Thyroid gland (tissue), 4 donors: ENCODE data around the gene DPP8. TPM values are rescaled to one million over a fixed set of nuclear protein-coding genes. Genes with fewer than 3 reads are reported as not detected.
"Not testable (repeated sequence)": the region's sequence is repeated elsewhere in the genome, so short reads cannot be mapped to it uniquely, and the experiment has no call there.

Experiments
- DNase-seq, 2 donors: peaks; one replicate each; pipeline ENCODE4 v3.0.0-alpha.2; 2019
- H3K27ac ChIP-seq, 3 donors: fragments of 200-600 bp; sonication (generic); 1 replicate in 2 of 3; 2 replicates in 1 of 3; pipeline ENCODE4 v1.5.1; 2016 to 2019; ENCODE audit warnings: mild to moderate bottlenecking in 1 of 3, moderate library complexity in 1 of 3
- H3K27me3 ChIP-seq: fragments of 200-600 bp; sonication (generic); one replicate; pipeline ENCODE4 v1.5.1; 2019
- H3K36me3 ChIP-seq, 2 donors: fragments of 200-600 bp; sonication (generic); one replicate each; pipeline ENCODE4 v1.5.1; 2016 to 2019
- H3K4me1 ChIP-seq, 2 donors: fragments of 200-600 bp; sonication (generic); one replicate each; pipeline ENCODE4 v1.5.1; 2017 to 2019
- H3K4me3 ChIP-seq, 3 donors: fragments of 200-600 bp; sonication (generic); replicated peaks in 1 of 3; 1 replicate in 2 of 3; 2 replicates in 1 of 3; pipeline ENCODE4 v1.5.1; 2016; ENCODE audit warnings: mild to moderate bottlenecking in 1 of 3
- H3K9me3 ChIP-seq: fragments of 200-600 bp; sonication (generic); one replicate; pipeline ENCODE4 v1.5.1; 2017
- CTCF ChIP-seq, 6 experiments: fragments of 200-600 bp in 3 of 6; fragments of 450-650 bp in 3 of 6; sonication (generic) in 3 of 6; IDR thresholded peaks; one replicate each; pipeline ENCODE4 v1.5.1; 2016 to 2019; ENCODE audit warnings: antibody characterized with exemption in 6 of 6, mild to moderate bottlenecking in 2 of 6, inconsistent platforms in 1 of 6, moderate library complexity in 1 of 6
- POLR2A ChIP-seq, 2 donors: fragments of 450-650 bp; IDR thresholded peaks; one replicate each; pipeline ENCODE4 v1.6.1; 2017; ENCODE audit warnings: antibody characterized with exemption in 2 of 2, mild to moderate bottlenecking in 2 of 2, moderate library complexity in 1 of 2
- WGBS, 2 donors: methylation state at CpG; one replicate each; pipeline ENCODE4 v1.1.5; 2017; 5-methylcytosine and 5-hydroxymethylcytosine counted together
- intact Hi-C: fragments of 100-400 bp; cut with DNase I; formaldehyde crosslinking; loops from one replicate; pipeline ENCODE4 v1.15.1; 2023
- total RNA-seq, 4 donors: library from RNA; depleted of rRNA; stranded (reverse); fragments of >200 nt; gene quantifications; one replicate each; pipeline ENCODE4 v1.2.3, GENCODE V29; 2016

Gene DPP8
- total RNA-seq, 4 donors from 2014 or later = 44.8 to 53.5 (median 52.3) TPM

GRCh38 chr15:65558336-65558735 lies 40.8 kb upstream of the DPP8 start:
- no peaks in the 10 kb centered on the region for H3K4me1 ChIP-seq
- no peaks in the 10 kb centered on the region for H3K9me3 ChIP-seq
- no peak overlapping the region for H3K27ac ChIP-seq
- TF ChIP-seq POLR2A (IDR thresholded peaks at IDR 0.05) (no peak), CTCF (IDR thresholded peaks at IDR 0.05) (no peak)
- 91 to 98% methylated on average over 5 of the region's 5 CpGs for whole genome bisulfite sequencing, 2 donors
- peaks cover 8 to 9% of the 10 kb centered on the region in 2 donors for H3K36me3 ChIP-seq
- DNase-seq = no peak
- no peak overlapping the region for H3K4me3 ChIP-seq
- intact Hi-C loops = no loop called here
- H3K27me3 ChIP-seq = no peaks in the 10 kb centered on the region

GRCh38 chr15:65556622-65557021 lies 39.1 kb upstream of the DPP8 start:
- Histone ChIP-seq H3K27me3 (no peaks in the 10 kb centered on the region), H3K4me3 (no peak overlapping the region), H3K36me3 (peaks cover 7 to 8% of the 10 kb centered on the region in 2 donors), H3K9me3 (no peaks in the 10 kb centered on the region), H3K27ac (no peak overlapping the region), H3K4me1 (no peaks in the 10 kb centered on the region)
- WGBS, 2 donors = 95% methylated on average over 7 of the region's 7 CpGs
- no peak for TF ChIP-seq CTCF (IDR thresholded peaks at IDR 0.05)
- TF ChIP-seq POLR2A (IDR thresholded peaks at IDR 0.05) = no peak
- intact Hi-C loops = no loop called here
- no peak for DNase-seq

- H3K4me3 ChIP-seq = no peak overlapping the region
- H3K27ac ChIP-seq = no peak overlapping the region
- H3K9me3 ChIP-seq = no peaks in the 10 kb centered on the region
- H3K27me3 ChIP-seq = no peaks in the 10 kb centered on the region
- H3K36me3 ChIP-seq = peaks cover 5 to 8% of the 10 kb centered on the region in 2 donors
- no peak for TF ChIP-seq POLR2A (IDR thresholded peaks at IDR 0.05)
- no peak for TF ChIP-seq CTCF (IDR thresholded peaks at IDR 0.05)
- intact Hi-C loops = no loop called here
- no peak for DNase-seq
- WGBS, 2 donors = 96 to 97% methylated on average over 3 of the region's 3 CpGs
- peaks cover 6 to 7% of the 10 kb centered on the region in 2 donors for H3K4me1 ChIP-seq
These were observed 36.2 kb upstream of the DPP8 start for GRCh38 chr15:65553691-65554090.

GRCh38 chr15:65552851-65553250 lies 35.4 kb upstream of the DPP8 start:
- WGBS, 2 donors = 95 to 98% methylated on average over 5 of the region's 6 CpGs
- H3K4me1 ChIP-seq = peaks cover 6 to 10% of the 10 kb centered on the region in 2 donors
- intact Hi-C loops = not testable (repeated sequence)

GRCh38 chr15:65551183-65551582 lies 33.7 kb upstream of the DPP8 start:
- no peak for DNase-seq
- TF ChIP-seq POLR2A (IDR thresholded peaks at IDR 0.05) (no peak), CTCF (IDR thresholded peaks at IDR 0.05) (no peak)
- no peaks in the 10 kb centered on the region for H3K9me3 ChIP-seq
- H3K36me3 ChIP-seq = peaks cover 0 to 4% of the 10 kb centered on the region in 2 donors
- H3K27ac ChIP-seq = no peak overlapping the region
- no peak overlapping the region for H3K4me3 ChIP-seq
- intact Hi-C loops = no loop called here
- H3K4me1 ChIP-seq = peaks cover 6 to 13% of the 10 kb centered on the region in 2 donors
- H3K27me3 ChIP-seq = no peaks in the 10 kb centered on the region
- 82% methylated on average over 2 of the region's 2 CpGs for WGBS, 2 donors

More at GRCh38 chr15:65552851-65553250, 35.4 kb upstream of the DPP8 start:
- not testable (repeated sequence) for H3K27me3 ChIP-seq, H3K36me3 ChIP-seq, H3K4me3 ChIP-seq, DNase-seq, H3K27ac ChIP-seq, H3K9me3 ChIP-seq

GRCh38 chr15:65550681-65551098 lies 33.2 kb upstream of the DPP8 start:
- intact Hi-C loops = no loop called here
- no peak for DNase-seq
- H3K4me1 ChIP-seq = peaks cover 6 to 13% of the 10 kb centered on the region in 2 donors
- no peak overlapping the region for H3K27ac ChIP-seq
- H3K4me3 ChIP-seq = no peak overlapping the region
- peaks cover 0 to 4% of the 10 kb centered on the region in 2 donors for H3K36me3 ChIP-seq
- no peaks in the 10 kb centered on the region for H3K9me3 ChIP-seq
- WGBS, 2 donors = 66 to 69% methylated on average over 3 of the region's 3 CpGs
- no peaks in the 10 kb centered on the region for H3K27me3 ChIP-seq
- TF ChIP-seq CTCF (IDR thresholded peaks at IDR 0.05) (no peak), POLR2A (IDR thresholded peaks at IDR 0.05) (no peak)

- H3K4me1 ChIP-seq = peaks cover 6 to 13% of the 10 kb centered on the region in 2 donors
- DNase-seq, H3K9me3 ChIP-seq, intact Hi-C loops, H3K4me3 ChIP-seq, H3K27me3 ChIP-seq, H3K36me3 ChIP-seq, H3K27ac ChIP-seq: not testable (repeated sequence)
- WGBS, 2 donors = 97 to 98% methylated on average over 9 of the region's 9 CpGs
These were observed 31.8 kb upstream of the DPP8 start for GRCh38 chr15:65549288-65549687.
